Measurements from ENCODE around the gene ZNF516. TPM values are rescaled to one million over a fixed set of nuclear protein-coding genes. Genes with fewer than 3 reads are reported as not detected.

Gene ZNF516
- total and polyA plus RNA-seq, 4 donors = 2.5 to 12.2 (median 7.6) TPM

DNA sequence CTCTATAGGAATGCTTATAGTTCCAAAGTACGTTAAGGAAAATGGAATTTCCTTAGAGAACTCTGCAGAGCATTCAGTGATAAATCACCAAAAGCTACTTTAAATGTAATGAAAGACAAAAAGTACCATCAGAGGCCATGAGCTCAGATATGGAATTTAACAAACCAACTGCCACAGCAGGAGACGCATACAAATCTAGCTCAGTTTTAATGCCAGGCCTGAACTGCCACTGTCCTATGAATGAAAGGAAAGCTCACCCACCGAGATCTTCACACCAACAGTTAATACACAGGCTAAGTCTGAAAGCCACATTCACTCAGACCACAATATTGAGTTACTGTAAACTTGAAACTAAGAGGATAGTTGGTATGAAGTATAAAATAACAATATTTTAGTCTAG lies 126.8 kb downstream of the ZNF516 start (continued):
- TF ChIP-seq, protein P1, sequence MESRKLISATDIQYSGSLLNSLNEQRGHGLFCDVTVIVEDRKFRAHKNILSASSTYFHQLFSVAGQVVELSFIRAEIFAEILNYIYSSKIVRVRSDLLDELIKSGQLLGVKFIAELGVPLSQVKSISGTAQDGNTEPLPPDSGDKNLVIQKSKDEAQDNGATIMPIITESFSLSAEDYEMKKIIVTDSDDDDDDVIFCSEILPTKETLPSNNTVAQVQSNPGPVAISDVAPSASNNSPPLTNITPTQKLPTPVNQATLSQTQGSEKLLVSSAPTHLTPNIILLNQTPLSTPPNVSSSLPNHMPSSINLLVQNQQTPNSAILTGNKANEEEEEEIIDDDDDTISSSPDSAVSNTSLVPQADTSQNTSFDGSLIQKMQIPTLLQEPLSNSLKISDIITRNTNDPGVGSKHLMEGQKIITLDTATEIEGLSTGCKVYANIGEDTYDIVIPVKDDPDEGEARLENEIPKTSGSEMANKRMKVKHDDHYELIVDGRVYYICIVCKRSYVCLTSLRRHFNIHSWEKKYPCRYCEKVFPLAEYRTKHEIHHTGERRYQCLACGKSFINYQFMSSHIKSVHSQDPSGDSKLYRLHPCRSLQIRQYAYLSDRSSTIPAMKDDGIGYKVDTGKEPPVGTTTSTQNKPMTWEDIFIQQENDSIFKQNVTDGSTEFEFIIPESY (IDR thresholded peaks at IDR 0.05) = no peak

- DNase-seq (ENCODE audit: low spot score) = no peak
- no peaks in the 10 kb centered on the region for H3K9me3 ChIP-seq (ENCODE audit: control insufficient read depth in 4 of 4, low read length in 3 of 4)
- no peak overlapping the region for H3K27ac ChIP-seq (ENCODE audit: low read depth in 1 of 2, low read length in 2 of 2)
- H3K4me3 ChIP-seq (ENCODE audit: low read depth in 1 of 3, low read length in 3 of 3) = no peak overlapping the region
- H3K4me1 ChIP-seq (ENCODE audit: control insufficient read depth in 4 of 4, insufficient read depth in 4 of 4, low read length in 3 of 4) = no peaks in the 10 kb centered on the region
- no peaks in the 10 kb centered on the region for H3K27me3 ChIP-seq (ENCODE audit: control insufficient read depth in 4 of 4, insufficient read depth in 4 of 4, low read length in 3 of 4)
- 88% methylated on average over 20 of the region's 20 CpGs for WGBS
- no peak overlapping the region for H3K9ac ChIP-seq (ENCODE audit: low read depth in 1 of 2, low read length in 2 of 2)
- no peak for TF ChIP-seq RAD21 (IDR thresholded peaks at IDR 0.05)
- TF ChIP-seq, protein P2, sequence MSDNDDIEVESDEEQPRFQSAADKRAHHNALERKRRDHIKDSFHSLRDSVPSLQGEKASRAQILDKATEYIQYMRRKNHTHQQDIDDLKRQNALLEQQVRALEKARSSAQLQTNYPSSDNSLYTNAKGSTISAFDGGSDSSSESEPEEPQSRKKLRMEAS (IDR thresholded peaks at IDR 0.05) = no peak
- no peak for TF ChIP-seq ATF3 (IDR thresholded peaks at IDR 0.05)
- no peak for TF ChIP-seq EGR1 (IDR thresholded peaks at IDR 0.05; ENCODE audit: low read depth in 2 of 2)
- TF ChIP-seq, protein P1 (IDR thresholded peaks at IDR 0.05) = no peak
- no peak for TF ChIP-seq HNF4G (IDR thresholded peaks at IDR 0.05)
- TF ChIP-seq JUND (IDR thresholded peaks at IDR 0.05) = no peak
- TF ChIP-seq RXRA (IDR thresholded peaks at IDR 0.05) = no peak
- TF ChIP-seq HNF4A (conservative IDR thresholded peaks at IDR 0.05) = no peak
- no peak for TF ChIP-seq SP1 (IDR thresholded peaks at IDR 0.05)
- no peak for TF ChIP-seq FOXA2 (IDR thresholded peaks at IDR 0.05)
- no peak for TF ChIP-seq GABPA (IDR thresholded peaks at IDR 0.05 in 1 of 2, conservative IDR thresholded peaks at IDR 0.05 in 1 of 2)
- H3K36me3 ChIP-seq (ENCODE audit: control insufficient read depth in 4 of 4, insufficient read depth in 3 of 4, low read depth in 1 of 4, low read length in 3 of 4) = peaks cover 6 to 22% (median 14%) of the 10 kb centered on the region in 4 donors
These were observed 127.6 kb downstream of the ZNF516 start for GRCh38 chr18:76367168-76368125.

DNA sequence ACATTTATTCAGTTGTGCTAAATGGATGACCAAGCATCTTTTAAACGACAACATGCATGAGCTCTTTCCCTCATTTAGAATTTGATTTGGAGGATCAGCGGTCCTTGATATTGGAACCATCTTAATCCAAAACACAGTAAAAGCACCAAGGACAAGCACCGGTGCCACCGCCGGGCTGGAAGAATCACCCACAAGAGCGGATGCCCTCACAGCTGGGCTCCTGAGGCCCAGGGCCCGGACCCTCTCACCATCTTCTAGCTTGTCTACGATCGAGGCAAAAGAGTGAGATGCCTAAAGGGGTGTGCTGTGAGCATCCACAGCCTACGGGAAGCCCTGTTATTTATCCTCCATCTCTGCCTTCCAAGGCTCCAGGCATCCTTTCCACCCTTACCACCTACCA lies 129.5 kb downstream of the ZNF516 start:
- H3K36me3 ChIP-seq (ENCODE audit: control insufficient read depth in 4 of 4, insufficient read depth in 3 of 4, low read depth in 1 of 4, low read length in 3 of 4) = peaks cover 2 to 28% (median 19%) of the 10 kb centered on the region in 4 donors
- H3K27ac ChIP-seq (ENCODE audit: low read depth in 1 of 2, low read length in 2 of 2) = no peak overlapping the region
- no peaks in the 10 kb centered on the region for H3K4me1 ChIP-seq (ENCODE audit: control insufficient read depth in 4 of 4, insufficient read depth in 4 of 4, low read length in 3 of 4)
- TF ChIP-seq FOXA2 (IDR thresholded peaks at IDR 0.05) (no peak), SP1 (IDR thresholded peaks at IDR 0.05) (no peak), TAF1 (conservative IDR thresholded peaks at IDR 0.05) (no peak), YY1 (IDR thresholded peaks at IDR 0.05) (no peak), NR2F2 (IDR thresholded peaks at IDR 0.05) (no peak), JUND (IDR thresholded peaks at IDR 0.05) (no peak), RAD21 (IDR thresholded peaks at IDR 0.05) (no peak), HNF4A (conservative IDR thresholded peaks at IDR 0.05) (no peak), ATF3 (IDR thresholded peaks at IDR 0.05) (no peak), RXRA (IDR thresholded peaks at IDR 0.05) (no peak), FOXA1 (IDR thresholded peaks at IDR 0.05) (no peak), GABPA (IDR thresholded peaks at IDR 0.05 in 1 of 2, conservative IDR thresholded peaks at IDR 0.05 in 1 of 2) (no peak)
- TF ChIP-seq, protein P1 (IDR thresholded peaks at IDR 0.05) = no peak
- TF ChIP-seq, protein P3, sequence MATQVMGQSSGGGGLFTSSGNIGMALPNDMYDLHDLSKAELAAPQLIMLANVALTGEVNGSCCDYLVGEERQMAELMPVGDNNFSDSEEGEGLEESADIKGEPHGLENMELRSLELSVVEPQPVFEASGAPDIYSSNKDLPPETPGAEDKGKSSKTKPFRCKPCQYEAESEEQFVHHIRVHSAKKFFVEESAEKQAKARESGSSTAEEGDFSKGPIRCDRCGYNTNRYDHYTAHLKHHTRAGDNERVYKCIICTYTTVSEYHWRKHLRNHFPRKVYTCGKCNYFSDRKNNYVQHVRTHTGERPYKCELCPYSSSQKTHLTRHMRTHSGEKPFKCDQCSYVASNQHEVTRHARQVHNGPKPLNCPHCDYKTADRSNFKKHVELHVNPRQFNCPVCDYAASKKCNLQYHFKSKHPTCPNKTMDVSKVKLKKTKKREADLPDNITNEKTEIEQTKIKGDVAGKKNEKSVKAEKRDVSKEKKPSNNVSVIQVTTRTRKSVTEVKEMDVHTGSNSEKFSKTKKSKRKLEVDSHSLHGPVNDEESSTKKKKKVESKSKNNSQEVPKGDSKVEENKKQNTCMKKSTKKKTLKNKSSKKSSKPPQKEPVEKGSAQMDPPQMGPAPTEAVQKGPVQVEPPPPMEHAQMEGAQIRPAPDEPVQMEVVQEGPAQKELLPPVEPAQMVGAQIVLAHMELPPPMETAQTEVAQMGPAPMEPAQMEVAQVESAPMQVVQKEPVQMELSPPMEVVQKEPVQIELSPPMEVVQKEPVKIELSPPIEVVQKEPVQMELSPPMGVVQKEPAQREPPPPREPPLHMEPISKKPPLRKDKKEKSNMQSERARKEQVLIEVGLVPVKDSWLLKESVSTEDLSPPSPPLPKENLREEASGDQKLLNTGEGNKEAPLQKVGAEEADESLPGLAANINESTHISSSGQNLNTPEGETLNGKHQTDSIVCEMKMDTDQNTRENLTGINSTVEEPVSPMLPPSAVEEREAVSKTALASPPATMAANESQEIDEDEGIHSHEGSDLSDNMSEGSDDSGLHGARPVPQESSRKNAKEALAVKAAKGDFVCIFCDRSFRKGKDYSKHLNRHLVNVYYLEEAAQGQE (IDR thresholded peaks at IDR 0.05) = no peak
- H3K9me3 ChIP-seq (ENCODE audit: control insufficient read depth in 4 of 4, low read length in 3 of 4) = no peaks in the 10 kb centered on the region
- H3K9ac ChIP-seq (ENCODE audit: low read depth in 1 of 2, low read length in 2 of 2) = no peak overlapping the region
- H3K4me3 ChIP-seq (ENCODE audit: low read depth in 1 of 3, low read length in 3 of 3) = no peak overlapping the region
- DNase-seq (ENCODE audit: low spot score) = no peak
- WGBS = 96% methylated on average over 10 of the region's 10 CpGs
- no peaks in the 10 kb centered on the region for H3K27me3 ChIP-seq (ENCODE audit: control insufficient read depth in 4 of 4, insufficient read depth in 4 of 4, low read length in 3 of 4)

Data from liver (tissue), 9 donors.